AG04450 (cell line): ENCODE results near the gene CYS1. TPM values are rescaled to one million over a fixed set of nuclear protein-coding genes. Genes with fewer than 3 reads are reported as not detected.

ENCODE experiments used
- CTCF ChIA-PET: fragments of 300-600, 350-600 bp; formaldehyde crosslinking; extraction: SDS; loops from one replicate; lab custom pipeline; 2022; ENCODE audit warnings: antibody characterized with exemption, inconsistent platforms; lab: Charles Lee
- POLR2A ChIA-PET: fragments of 350-600 bp; formaldehyde crosslinking; extraction: SDS; loops from one replicate; lab custom pipeline; 2021; ENCODE audit warnings: antibody characterized with exemption, inconsistent platforms; lab: Yijun Ruan, JAX
- DNase-seq: peaks from one replicate; pipeline ENCODE4 v3.0.0-alpha.2; 2011; ENCODE audit warnings: low read depth, low spot score
- H3K27ac ChIP-seq: one replicate; pipeline ENCODE4 v1.5.1; 2012; ENCODE audit warnings: low read depth, low read length, control low read depth
- H3K27me3 ChIP-seq: one replicate; pipeline ENCODE4 v1.6.0; 2012; ENCODE audit warnings: low read length; ENCODE audit not compliant: control insufficient read depth, insufficient read depth
- H3K4me3 ChIP-seq: 2 replicates; pipeline ENCODE4 v1.5.1; 2011; ENCODE audit warnings: mild to moderate bottlenecking, low read depth, low read length, control low read depth
- H3K9me3 ChIP-seq: 2 replicates; pipeline ENCODE4 v1.5.1; 2012; ENCODE audit warnings: low read length; ENCODE audit not compliant: control insufficient read depth, insufficient read depth
- CTCF ChIP-seq: IDR thresholded peaks from 2 replicates; pipeline ENCODE4 v1.5.1; 2011; ENCODE audit warnings: low read depth, low read length, control low read depth, inconsistent platforms
- polyA minus RNA-seq: library from RNA; depleted of rRNA, polyadenylated mRNA; stranded (reverse); fragments of >200 nt; gene quantifications from 2 replicates; pipeline ENCODE4 v1.2.3, GENCODE V29; 2011; rRNA and poly(A)+ RNA removed
- polyA plus RNA-seq: library from polyadenylated mRNA; depleted of rRNA; stranded (reverse); fragments of >200 nt; gene quantifications from 2 replicates; pipeline ENCODE4 v1.2.3, GENCODE V29; 2011; rRNA removed

CYS1 gene
- polyA plus RNA-seq (0.12 and 0.24 TPM in 2 replicates), polyA minus RNA-seq (0.13 and 0.28 TPM in 2 replicates)

- Histone ChIP-seq H3K27me3 (peaks cover 66% of the 10 kb centered on the region), H3K27ac (no peak within 1 kb of the TSS), H3K9me3 (no peaks in the 10 kb centered on the region), H3K4me3 (peak within 1 kb of the TSS; percentile 39)
- ChIA-PET CTCF (interaction anchor here (0.6 to 3.1 kb wide), 2 partner anchors 13 to 17 kb away, joined by 3 to 22 read pairs; no protein-coding TSS in a partner anchor), POLR2A (interaction anchor here (1.2 kb wide), 1 partner anchor 17 kb away, joined by 4 read pairs; no protein-coding TSS in a partner anchor)
- no peak for TF ChIP-seq CTCF
- DNase-seq: no peak
These were observed at the start of gene CYS1 for GRCh38 chr2:10079870-10080535. Gene CYS1, minus strand, starts transcription at chr2:10080411. Its CDS starts 188 bp downstream, at chr2:10080223.

GRCh38 chr2:10129490-10129889 is 49.3 kb upstream of the CYS1 start:
- CTCF ChIA-PET: interaction anchor here (7.0 to 8.5 kb wide), 2 partner anchors 279 to 305 kb away, joined by 140 to 171 read pairs; no protein-coding TSS in a partner anchor
- no peak for DNase-seq
- POLR2A ChIA-PET: interaction anchor here (0.6 kb wide), 1 partner anchor 163 kb away, joined by 4 read pairs; no protein-coding TSS in a partner anchor
- H3K9me3 ChIP-seq: no peaks in the 10 kb centered on the region
- no peak for TF ChIP-seq CTCF
- no peak overlapping the region for H3K4me3 ChIP-seq
- H3K27ac ChIP-seq: no peak overlapping the region
- H3K27me3 ChIP-seq: no peaks in the 10 kb centered on the region

- no peak for TF ChIP-seq CTCF
- H3K9me3 ChIP-seq: no peaks in the 10 kb centered on the region
- H3K4me3 ChIP-seq: no peak overlapping the region
- no peak for DNase-seq
- ChIA-PET POLR2A (no interaction called here), CTCF (interaction anchor here (0.7 to 8.5 kb wide), 3 partner anchors 276 to 306 kb away, joined by 3 to 171 read pairs (median 140); no protein-coding TSS in a partner anchor)
- no peak overlapping the region for H3K27ac ChIP-seq
- no peaks in the 10 kb centered on the region for H3K27me3 ChIP-seq
These were observed 48.2 kb upstream of the CYS1 start for GRCh38 chr2:10128420-10128819.

- CTCF ChIA-PET: interaction anchor here (0.6 to 8.5 kb wide), 5 partner anchors 15 to 308 kb away, joined by 3 to 171 read pairs (median 10); no protein-coding TSS in a partner anchor
- Histone ChIP-seq H3K9me3 (no peaks in the 10 kb centered on the region), H3K4me3 (no peak overlapping the region), H3K27ac (no peak overlapping the region), H3K27me3 (no peaks in the 10 kb centered on the region)
- POLR2A ChIA-PET: interaction anchor here (0.5 kb wide), 1 partner anchor 258 kb away, joined by 3 read pairs; no protein-coding TSS in a partner anchor
- TF ChIP-seq CTCF: no peak
- DNase-seq: no peak
These were observed 46.4 kb upstream of the CYS1 start for GRCh38 chr2:10126632-10127026.
